ENCODE results near the gene CAV3. TPM values are rescaled to one million over a fixed set of nuclear protein-coding genes. Genes with fewer than 3 reads are reported as not detected.

Gene CAV3
- total RNA-seq, 1 experiment from 2014 or later = not detected

GRCh38 chr3:8761866-8762265 is 28.3 kb downstream of the CAV3 start:
- no peak for ATAC-seq
- H3K27ac ChIP-seq (ENCODE audit: low read length) = no peak overlapping the region
- DNase-seq = no peak
- TF ChIP-seq EZH2 (IDR thresholded peaks at IDR 0.05; ENCODE audit: low read length, unreplicated experiment) = no peak
- no peak for TF ChIP-seq EZH2phosphoT487 (IDR thresholded peaks at IDR 0.05; ENCODE audit: borderline replicate concordance, low read length)
- no peaks in the 10 kb centered on the region for H3K27me3 ChIP-seq (ENCODE audit: low read length)
- ChIA-PET POLR2A (ENCODE audit: unreplicated experiment) (interaction anchor here (0.7 kb wide), 1 partner anchor 49 kb away, joined by 3 read pairs; no protein-coding TSS in a partner anchor), CTCF (no interaction called here)
- H3K4me3 ChIP-seq (ENCODE audit: low read length) = no peak overlapping the region
- H3K9me3 ChIP-seq (ENCODE audit: low read length) = no peaks in the 10 kb centered on the region
- H3K79me2 ChIP-seq (ENCODE audit: low read length) = peaks cover 6% of the 10 kb centered on the region
- no peak overlapping the region for H2AFZ ChIP-seq (ENCODE audit: low read length)
- H3K4me1 ChIP-seq (ENCODE audit: insufficient read depth, low read length) = peaks cover 13% of the 10 kb centered on the region; the same call in 1 of the 2 replicates
- no peak overlapping the region for H3K9ac ChIP-seq (ENCODE audit: low read length)
- H3F3A ChIP-seq (ENCODE audit: low read length, unreplicated experiment) = no peaks in the 10 kb centered on the region
- intact Hi-C loops (cut with micrococcal nuclease) = no loop called here
- no peak overlapping the region for H3K4me2 ChIP-seq (ENCODE audit: low read length)
- no peaks in the 10 kb centered on the region for H4K20me1 ChIP-seq (ENCODE audit: low read length)
- H3K9me2 ChIP-seq (replicated peaks; ENCODE audit: low read length) = no peaks in the 10 kb centered on the region
- H3K36me3 ChIP-seq (ENCODE audit: low read depth, low read length) = no peaks in the 10 kb centered on the region
- BruUV-seq (replicated peaks) = no TSS peak

GRCh38 chr3:8762607-8763377 is 29.2 kb downstream of the CAV3 start:
- no peaks in the 10 kb centered on the region for H3F3A ChIP-seq (ENCODE audit: low read length, unreplicated experiment)
- H3K79me2 ChIP-seq (ENCODE audit: low read length) = peaks cover 11% of the 10 kb centered on the region
- H4K20me1 ChIP-seq (ENCODE audit: low read length) = no peaks in the 10 kb centered on the region
- H2AFZ ChIP-seq (ENCODE audit: low read length) = no peak overlapping the region
- peaks cover 22% of the 10 kb centered on the region; the same call in 1 of the 2 replicates for H3K4me1 ChIP-seq (ENCODE audit: insufficient read depth, low read length)
- intact Hi-C loops (cut with micrococcal nuclease) = no loop called here
- TF ChIP-seq, protein P1, sequence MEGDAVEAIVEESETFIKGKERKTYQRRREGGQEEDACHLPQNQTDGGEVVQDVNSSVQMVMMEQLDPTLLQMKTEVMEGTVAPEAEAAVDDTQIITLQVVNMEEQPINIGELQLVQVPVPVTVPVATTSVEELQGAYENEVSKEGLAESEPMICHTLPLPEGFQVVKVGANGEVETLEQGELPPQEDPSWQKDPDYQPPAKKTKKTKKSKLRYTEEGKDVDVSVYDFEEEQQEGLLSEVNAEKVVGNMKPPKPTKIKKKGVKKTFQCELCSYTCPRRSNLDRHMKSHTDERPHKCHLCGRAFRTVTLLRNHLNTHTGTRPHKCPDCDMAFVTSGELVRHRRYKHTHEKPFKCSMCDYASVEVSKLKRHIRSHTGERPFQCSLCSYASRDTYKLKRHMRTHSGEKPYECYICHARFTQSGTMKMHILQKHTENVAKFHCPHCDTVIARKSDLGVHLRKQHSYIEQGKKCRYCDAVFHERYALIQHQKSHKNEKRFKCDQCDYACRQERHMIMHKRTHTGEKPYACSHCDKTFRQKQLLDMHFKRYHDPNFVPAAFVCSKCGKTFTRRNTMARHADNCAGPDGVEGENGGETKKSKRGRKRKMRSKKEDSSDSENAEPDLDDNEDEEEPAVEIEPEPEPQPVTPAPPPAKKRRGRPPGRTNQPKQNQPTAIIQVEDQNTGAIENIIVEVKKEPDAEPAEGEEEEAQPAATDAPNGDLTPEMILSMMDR (conservative IDR thresholded peaks at IDR 0.05; ENCODE audit: low read depth, low read length) = no peak
- TF ChIP-seq EZH2 (IDR thresholded peaks at IDR 0.05; ENCODE audit: low read length, unreplicated experiment) = no peak
- TF ChIP-seq EZH2phosphoT487 (IDR thresholded peaks at IDR 0.05; ENCODE audit: borderline replicate concordance, low read length) = no peak
- no peak for ATAC-seq
- H3K27me3 ChIP-seq (ENCODE audit: low read length) = no peaks in the 10 kb centered on the region
- no peak for DNase-seq
- no peak overlapping the region for H3K4me2 ChIP-seq (ENCODE audit: low read length)
- H3K9me3 ChIP-seq (ENCODE audit: low read length) = no peaks in the 10 kb centered on the region
- H3K4me3 ChIP-seq (ENCODE audit: low read length) = no peak overlapping the region
- no peak overlapping the region for H3K9ac ChIP-seq (ENCODE audit: low read length)
- ChIA-PET POLR2A (ENCODE audit: unreplicated experiment) (no interaction called here), CTCF (no interaction called here)
- no peaks in the 10 kb centered on the region for H3K36me3 ChIP-seq (ENCODE audit: low read depth, low read length)
- BruUV-seq (replicated peaks) = no TSS peak
- no peak overlapping the region for H3K27ac ChIP-seq (ENCODE audit: low read length)
- H3K9me2 ChIP-seq (replicated peaks; ENCODE audit: low read length) = no peaks in the 10 kb centered on the region

GRCh38 chr3:8764528-8764927 is 30.9 kb downstream of the CAV3 start:
- intact Hi-C loops (cut with micrococcal nuclease) = no loop called here
- no peak overlapping the region for H3K4me2 ChIP-seq (ENCODE audit: low read length)

More at GRCh38 chr3:8764528-8764927, 30.9 kb downstream of the CAV3 start:
- DNase-seq (no peak), ATAC-seq (no peak)
- Histone ChIP-seq H2AFZ (ENCODE audit: low read length) (no peak overlapping the region), H3K36me3 (ENCODE audit: low read depth, low read length) (no peaks in the 10 kb centered on the region), H3K4me1 (ENCODE audit: insufficient read depth, low read length) (peaks cover 33% of the 10 kb centered on the region; the same call in 1 of the 2 replicates), H3F3A (ENCODE audit: low read length, unreplicated experiment) (no peaks in the 10 kb centered on the region), H3K9me3 (ENCODE audit: low read length) (no peaks in the 10 kb centered on the region), H3K27ac (ENCODE audit: low read length) (no peak overlapping the region), H3K27me3 (ENCODE audit: low read length) (no peaks in the 10 kb centered on the region), H4K20me1 (ENCODE audit: low read length) (no peaks in the 10 kb centered on the region), H3K9me2 (replicated peaks; ENCODE audit: low read length) (no peaks in the 10 kb centered on the region), H3K79me2 (ENCODE audit: low read length) (peaks cover 11% of the 10 kb centered on the region), H3K9ac (ENCODE audit: low read length) (no peak overlapping the region), H3K4me3 (ENCODE audit: low read length) (no peak overlapping the region)
- POLR2A ChIA-PET (ENCODE audit: unreplicated experiment) = no interaction called here
- no TSS peak for BruUV-seq (replicated peaks)
- TF ChIP-seq, protein P1 (conservative IDR thresholded peaks at IDR 0.05; ENCODE audit: low read depth, low read length) = no peak
- TF ChIP-seq EZH2phosphoT487 (IDR thresholded peaks at IDR 0.05; ENCODE audit: borderline replicate concordance, low read length) (no peak), EZH2 (IDR thresholded peaks at IDR 0.05; ENCODE audit: low read length, unreplicated experiment) (no peak)
- CTCF ChIA-PET = no interaction called here
